HCT116 (cell line): ENCODE results near the gene KNDC1. TPM values are rescaled to one million over a fixed set of nuclear protein-coding genes. Genes with fewer than 3 reads are reported as not detected.

Source experiments
- ATAC-seq: fragments of 200-7000 bp; cut with Tn5 transposase; 2 replicates; pipeline ENCODE4 v1.9.1; 2020; ENCODE audit warnings: mild to moderate bottlenecking, moderate library complexity
- BruUV-seq: library from RNA; stranded (reverse); fragments of 400-500 nt; replicated peaks from 2 replicates; lab custom pipeline; 2021; lab: Mats Ljungman, UMichigan
- CTCF ChIA-PET: fragments of 300-600 bp; sonication (Branson Sonifier 250); formaldehyde crosslinking; loops from one replicate; lab custom pipeline; 2021; ENCODE audit warnings: antibody characterized with exemption; lab: Charles Lee
- POLR2A ChIA-PET: fragments of 300-600, 350-600 bp; sonication (Branson Sonifier 250); formaldehyde crosslinking; loops from one replicate; lab custom pipeline; 2021; ENCODE audit warnings: antibody characterized with exemption; lab: Charles Lee
- RAD21 ChIA-PET, 2 experiments: fragments of 300-600 bp; sonication (Branson Sonifier 250); formaldehyde crosslinking; loops; one replicate each; lab custom pipeline; 2023; ENCODE audit warnings: low total read pairs in 2 of 2; ENCODE audit not compliant: uncharacterized antibody in 2 of 2, unreplicated experiment in 2 of 2, low non-redundant PET in 1 of 2; lab: Charles Lee
- DNase-seq: peaks from one replicate; pipeline ENCODE4 v3.0.0-alpha.2; 2010; ENCODE audit warnings: low read depth, low spot score
- H2AFZ ChIP-seq: fragments of 200-600 bp; shearing (Covaris generic), sonication (generic); 2 replicates; pipeline ENCODE4 v1.6.1; 2017; ENCODE audit warnings: low read depth, mixed run types, mixed read lengths, antibody characterized with exemption, low read length; ENCODE audit not compliant: poor library complexity, severe bottlenecking
- H3K27ac ChIP-seq: 2 replicates; pipeline ENCODE4 v1.5.1; 2012; ENCODE audit warnings: low read depth, low read length
- H3K27me3 ChIP-seq: fragments of 200-600 bp; sonication (generic); 2 replicates; pipeline ENCODE4 v1.6.1; 2016; ENCODE audit warnings: mixed run types, low read length, mixed read lengths; ENCODE audit not compliant: insufficient read depth
- H3K36me3 ChIP-seq, 2 experiments: fragments of 200-500 bp in 1 of 2; fragments of 200-600 bp in 1 of 2; sonication (Bioruptor generic) in 1 of 2; sonication (generic) in 1 of 2; 2 replicates each; pipeline versions ENCODE4 v1.5.1 to v1.6.1; 2014 to 2016; ENCODE audit warnings: low read length in 2 of 2, inconsistent platforms in 1 of 2, mixed read lengths in 1 of 2, mixed run types in 1 of 2; ENCODE audit not compliant: insufficient read depth in 2 of 2, control insufficient read depth in 1 of 2
- H3K4me1 ChIP-seq, 2 experiments: fragments of 200-600 bp in 1 of 2; sonication (generic) in 1 of 2; 2 replicates each; pipeline versions ENCODE4 v1.5.1 to v1.6.1; 2012 to 2017; ENCODE audit warnings: low read length in 2 of 2, inconsistent platforms in 1 of 2, mild to moderate bottlenecking in 1 of 2, mixed read lengths in 1 of 2, mixed run types in 1 of 2, moderate library complexity in 1 of 2; ENCODE audit not compliant: insufficient read depth in 2 of 2, control insufficient read depth in 1 of 2
- H3K4me2 ChIP-seq: fragments of 200-600 bp; sonication (generic); 2 replicates; pipeline ENCODE4 v1.6.1; 2017; ENCODE audit warnings: mixed run types, low read length, mixed read lengths
- H3K4me3 ChIP-seq, 2 experiments: fragments of 200-600 bp in 1 of 2; sonication (generic) in 1 of 2; replicated peaks in 1 of 2; 2 replicates each; pipeline ENCODE4 v1.5.1; 2011 to 2016; ENCODE audit warnings: low read length in 2 of 2, control low read depth in 1 of 2, low read depth in 1 of 2, mild to moderate bottlenecking in 1 of 2, mixed read lengths in 1 of 2, mixed run types in 1 of 2
- H3K79me2 ChIP-seq: fragments of 200-600 bp; sonication (generic); 2 replicates; pipeline ENCODE4 v1.6.1; 2017; ENCODE audit warnings: mild to moderate bottlenecking, mixed run types, low read length, moderate library complexity, mixed read lengths; ENCODE audit not compliant: insufficient read depth
- H3K9ac ChIP-seq: fragments of 200-600 bp; sonication (generic); 2 replicates; pipeline ENCODE4 v1.6.1; 2016; ENCODE audit warnings: low read length, mixed read lengths
- H3K9me2 ChIP-seq: fragments of 200-600 bp; sonication (generic), shearing (Covaris generic); 2 replicates; pipeline ENCODE4 v1.6.1; 2017; ENCODE audit warnings: mixed run types, mild to moderate bottlenecking, moderate library complexity; ENCODE audit not compliant: insufficient read depth
- H3K9me3 ChIP-seq, 2 experiments: fragments of 200-500 bp in 1 of 2; fragments of 200-600 bp in 1 of 2; sonication (Bioruptor generic) in 1 of 2; sonication (generic) in 1 of 2; 2 replicates each; pipeline ENCODE4 v1.6.1; 2014 to 2017; ENCODE audit warnings: low read length in 2 of 2, mixed read lengths in 2 of 2, inconsistent platforms in 1 of 2, low read depth in 1 of 2, mild to moderate bottlenecking in 1 of 2, mixed run types in 1 of 2, moderate library complexity in 1 of 2; ENCODE audit not compliant: control insufficient read depth in 1 of 2, insufficient read depth in 1 of 2
- H4K20me1 ChIP-seq: fragments of 200-600 bp; sonication (generic), shearing (Covaris generic); 2 replicates; pipeline ENCODE4 v1.6.1; 2017; ENCODE audit warnings: mixed run types, mild to moderate bottlenecking, moderate library complexity; ENCODE audit not compliant: insufficient read depth
- CBX3 ChIP-seq: IDR thresholded peaks from 2 replicates; pipeline ENCODE4 v1.6.1; 2012; ENCODE audit warnings: low read depth
- CEBPB ChIP-seq: IDR thresholded peaks from 2 replicates; pipeline ENCODE4 v1.6.1; 2012; ENCODE audit warnings: low read depth
- EGR1 ChIP-seq: IDR thresholded peaks from 2 replicates; pipeline ENCODE4 v1.6.1; 2012; ENCODE audit warnings: low read depth
- EZH2 ChIP-seq: fragments of 200-600 bp; sonication (generic); IDR thresholded peaks from 2 replicates; pipeline ENCODE4 v1.6.1; 2017; ENCODE audit warnings: antibody characterized with exemption, mixed run types
- EZH2phosphoT487 ChIP-seq: fragments of 200-600 bp; IDR thresholded peaks from 2 replicates; pipeline ENCODE4 v1.6.1; 2018; ENCODE audit warnings: antibody characterized with exemption, borderline replicate concordance
- FOSL1 ChIP-seq: IDR thresholded peaks from 2 replicates; pipeline ENCODE4 v1.6.1; 2012; ENCODE audit warnings: low read depth
- POLR2A ChIP-seq: IDR thresholded peaks from 2 replicates; pipeline ENCODE4 v1.7.0; 2011; ENCODE audit warnings: borderline replicate concordance; ENCODE audit not compliant: insufficient read depth, insufficient read length; ENCODE audit errors: extremely low read depth
- POLR2AphosphoS5 ChIP-seq: IDR thresholded peaks from 2 replicates; pipeline ENCODE4 v1.6.1; 2011; ENCODE audit warnings: mild to moderate bottlenecking, low read depth, low read length, moderate library complexity
- RAD21 ChIP-seq: IDR thresholded peaks from 2 replicates; pipeline ENCODE4 v1.6.1; 2012; ENCODE audit warnings: low read depth, mild to moderate bottlenecking
- YY1 ChIP-seq: IDR thresholded peaks from 2 replicates; pipeline ENCODE4 v1.6.1; 2011; ENCODE audit warnings: low read length, low read depth, moderate library complexity, mild to moderate bottlenecking; ENCODE audit not compliant: insufficient replicate concordance; ENCODE audit errors: extremely low read depth
- ZBTB33 ChIP-seq: IDR thresholded peaks from 2 replicates; pipeline ENCODE4 v1.6.1; 2011; ENCODE audit warnings: mild to moderate bottlenecking, low read length, moderate library complexity; ENCODE audit not compliant: insufficient replicate concordance; ENCODE audit errors: extremely low read depth
- ZFX ChIP-seq: fragments of 450-650 bp; IDR thresholded peaks from 2 replicates; pipeline ENCODE4 v1.6.1; 2017
- ZNF274 ChIP-seq: fragments of 200-500 bp; sonication (Bioruptor generic); IDR thresholded peaks from 2 replicates; pipeline ENCODE4 v1.6.1; 2014; ENCODE audit warnings: mild to moderate bottlenecking, low read depth, low read length, inconsistent platforms
- intact Hi-C: fragments of 100-400 bp; cut with micrococcal nuclease; formaldehyde crosslinking; loops from 2 replicates; pipeline ENCODE4 v1.10.0; 2022
- total RNA-seq: library from RNA; stranded (reverse); gene quantifications from one replicate; pipeline ENCODE4 v1.2.1, GENCODE V29; 2021; ENCODE audit not compliant: unreplicated experiment
- TF ChIP-seq, protein P1 (sequence below): IDR thresholded peaks from 2 replicates; pipeline ENCODE4 v1.6.1; 2012

The KNDC1 gene
- total RNA-seq, 1 experiment from 2014 or later, result 3.6 TPM

DNA sequence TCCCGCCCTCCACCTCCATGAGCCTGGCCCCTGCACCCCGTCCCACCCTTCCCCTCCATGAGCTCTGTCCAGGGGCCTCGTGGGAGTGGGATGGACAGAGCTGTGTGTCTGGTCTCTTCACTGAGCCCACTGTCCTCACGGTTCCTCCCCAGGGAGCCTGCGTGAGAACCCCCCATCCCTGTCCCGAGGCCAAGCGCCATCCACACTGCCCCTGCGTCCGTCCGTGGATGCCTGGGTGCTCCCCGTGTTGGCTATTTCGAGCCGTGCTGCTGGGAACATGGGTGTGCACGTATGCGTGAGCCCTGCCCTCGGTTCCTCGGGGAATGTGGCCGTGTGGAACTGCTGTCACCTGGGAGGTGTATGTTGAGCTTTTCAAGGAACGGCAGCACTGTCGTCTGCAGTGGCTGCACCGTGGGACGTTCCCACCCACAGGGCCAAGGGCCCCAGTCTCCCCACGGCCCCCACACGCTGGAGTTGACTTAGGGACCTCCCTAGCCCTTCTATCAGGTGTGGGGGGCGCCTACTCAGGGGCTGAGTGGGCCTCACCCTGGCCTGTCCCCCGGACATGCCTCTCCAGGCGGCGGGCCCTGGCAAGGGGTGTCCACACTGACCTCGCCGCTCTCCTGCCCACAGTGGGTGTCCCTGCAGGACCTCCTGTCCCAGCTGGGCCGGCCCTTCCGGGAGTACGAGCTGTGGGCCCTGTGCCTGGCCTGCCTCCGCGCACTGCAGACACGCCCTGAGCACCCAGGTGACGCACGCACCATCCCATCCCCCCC, 28.1 kb downstream of the KNDC1 start:
- no peaks in the 10 kb centered on the region for H3K79me2 ChIP-seq
- H2AFZ ChIP-seq, result no peak overlapping the region
- BruUV-seq, result no TSS peak
- no peak overlapping the region for H3K27ac ChIP-seq
- intact Hi-C loops, result no loop called here
- H3K27me3 ChIP-seq, result no peaks in the 10 kb centered on the region
- no peak for TF ChIP-seq FOSL1
- TF ChIP-seq EZH2phosphoT487, result no peak
- no peak for TF ChIP-seq CEBPB
- TF ChIP-seq, all 23 proteins: peak for 0
- Histone ChIP-seq H3K4me2 (no peak overlapping the region), H3K36me3 (no peaks in the 10 kb centered on the region), H4K20me1 (no peaks in the 10 kb centered on the region), H3K9ac (no peak overlapping the region), H3K4me3 (no peak overlapping the region), H3K9me2 (no peaks in the 10 kb centered on the region), H3K9me3 (no peaks in the 10 kb centered on the region), H3K4me1 (no peaks in the 10 kb centered on the region)
- ChIA-PET RAD21 (no interaction called here), POLR2A (no interaction called here), CTCF (no interaction called here)
- DNase-seq (no peak), ATAC-seq (no peak)

DNA sequence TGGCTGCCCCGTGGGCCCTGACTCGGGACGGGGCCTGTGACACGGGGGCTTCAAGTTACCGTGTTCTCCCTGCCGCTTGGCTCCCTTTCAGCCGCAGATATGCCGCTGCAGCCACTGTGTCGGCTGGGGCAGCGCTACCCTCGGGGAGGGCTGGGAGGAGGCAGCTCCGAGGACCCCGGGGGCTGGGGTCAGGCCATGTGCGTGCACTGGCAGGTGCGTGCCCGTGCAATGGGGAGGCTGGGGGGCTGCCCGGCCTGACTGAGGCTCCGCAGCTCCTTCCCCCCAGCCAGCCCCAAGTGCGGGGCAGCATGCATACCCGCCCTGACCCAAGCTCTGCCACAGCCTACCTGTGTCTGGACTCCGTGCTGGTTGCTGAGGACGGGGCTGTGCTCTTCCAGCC, 29.2 kb downstream of the KNDC1 start:
- H3K4me1 ChIP-seq, result no peaks in the 10 kb centered on the region
- ATAC-seq (no peak), DNase-seq (no peak)
- H3K79me2 ChIP-seq, result no peaks in the 10 kb centered on the region
- intact Hi-C loops, result no loop called here
- ChIA-PET CTCF (no interaction called here), RAD21 (no interaction called here), POLR2A (no interaction called here)
- no peaks in the 10 kb centered on the region for H4K20me1 ChIP-seq
- no TSS peak for BruUV-seq
- no peaks in the 10 kb centered on the region for H3K27me3 ChIP-seq
- TF ChIP-seq POLR2A, result no peak
- no peak for TF ChIP-seq EGR1
- no peak for TF ChIP-seq RAD21
- no peak for TF ChIP-seq ZFX
- no peak for TF ChIP-seq ZNF274
- TF ChIP-seq ZBTB33, result no peak
- TF ChIP-seq EZH2, result no peak
- no peak for TF ChIP-seq POLR2AphosphoS5
- no peak for TF ChIP-seq CBX3
- TF ChIP-seq CEBPB, result no peak
- no peak for TF ChIP-seq EZH2phosphoT487
- TF ChIP-seq YY1, result no peak
- TF ChIP-seq, protein P1, sequence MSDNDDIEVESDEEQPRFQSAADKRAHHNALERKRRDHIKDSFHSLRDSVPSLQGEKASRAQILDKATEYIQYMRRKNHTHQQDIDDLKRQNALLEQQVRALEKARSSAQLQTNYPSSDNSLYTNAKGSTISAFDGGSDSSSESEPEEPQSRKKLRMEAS, result no peak
- TF ChIP-seq FOSL1, result no peak
- no peaks in the 10 kb centered on the region for H3K9me2 ChIP-seq
- no peak overlapping the region for H3K27ac ChIP-seq
- no peak overlapping the region for H2AFZ ChIP-seq
- no peaks in the 10 kb centered on the region for H3K36me3 ChIP-seq
- no peak overlapping the region for H3K4me3 ChIP-seq
- no peaks in the 10 kb centered on the region for H3K9me3 ChIP-seq
- H3K9ac ChIP-seq, result no peak overlapping the region
- no peak overlapping the region for H3K4me2 ChIP-seq
